Measurements from ENCODE around the gene FOXM1.

Gene FOXM1

GRCh38 chr12:2813214-2814185, 63.5 kb downstream of the FOXM1 start:
- TF ChIP-seq POLR2A (IDR thresholded peaks at IDR 0.05; ENCODE audit: low read depth, low read length): no peak
- FAIRE-seq (no peak), DNase-seq (ENCODE audit: insufficient read length, low spot score) (peak; percentile 61)

- FAIRE-seq (peak; percentile 84), DNase-seq (ENCODE audit: insufficient read length, low spot score) (peak; percentile 92)
- TF ChIP-seq POLR2A (IDR thresholded peaks at IDR 0.05; ENCODE audit: low read depth, low read length): peak; percentile 76
These were observed 64.4 kb downstream of the FOXM1 start, which contains the start of gene ITFG2 for GRCh38 chr12:2812290-2813213. Gene ITFG2, plus strand, starts transcription at chr12:2812668. Its CDS starts 93 bp downstream, at chr12:2812761.

GRCh38 chr12:2811801-2812200, 65.2 kb downstream of the FOXM1 start:
- TF ChIP-seq POLR2A (IDR thresholded peaks at IDR 0.05; ENCODE audit: low read depth, low read length): no peak
- FAIRE-seq (no peak), DNase-seq (ENCODE audit: insufficient read length, low spot score) (no peak)

Measured in H54 (cell line).